K562 (cell line): ENCODE measurements around the gene SH3BP2. TPM values are rescaled to one million over a fixed set of nuclear protein-coding genes. Genes with fewer than 3 reads are reported as not detected.

Source experiments
- FOS ChIP-seq: IDR thresholded peaks from 3 replicates; pipeline ENCODE4 v1.6.1; 2011; ENCODE audit not compliant: insufficient read length; ENCODE audit errors: extremely low read depth
- KDM4B ChIP-seq, 2 experiments: fragments of 450-650 bp in 1 of 2; sonication (generic) in 1 of 2; IDR thresholded peaks; 2 replicates each; pipeline ENCODE4 v1.6.1; 2016 to 2017; ENCODE audit warnings: borderline replicate concordance in 2 of 2, antibody characterized with exemption in 1 of 2, low read depth in 1 of 2, mild to moderate bottlenecking in 1 of 2
- POLR2G ChIP-seq: fragments of 200-400 bp; formaldehyde crosslinking; IDR thresholded peaks from 2 replicates; pipeline ENCODE4 v1.6.1; 2017; ENCODE audit warnings: low read depth, mild to moderate bottlenecking, antibody characterized with exemption, low read length, moderate library complexity
- ZNF316 ChIP-seq: fragments of 450-650 bp; IDR thresholded peaks from 2 replicates; pipeline ENCODE4 v1.6.1; 2016
- polyA plus RNA-seq, 8 experiments: library from polyadenylated mRNA; depleted of rRNA in 4 of 8; stranded (reverse) in 5 of 8; unstranded in 3 of 8; fragments of >200 nt; fragmentation: Nextera tagmentation in 2 of 8; fragmentation: Illumina TruSeq in 1 of 8; extraction: Ambion mirVana in 2 of 8; extraction: Trizol in 1 of 8; gene quantifications; 2 replicates each; pipeline versions ENCODE4 v1.2.1 to v1.2.3, GENCODE V29; 2011 to 2014; ENCODE audit warnings: inconsistent platforms in 1 of 8, missing spikeins in 1 of 8
- total RNA-seq, 7 experiments: library from RNA; depleted of rRNA in 6 of 7; stranded (reverse); fragments of >200 nt in 6 of 7; fragmentation: Illumina TruSeq in 2 of 7; extraction: Trizol in 2 of 7; gene quantifications; 2 replicates each; pipeline versions ENCODE4 v1.2.1 to v1.2.3, GENCODE V29; 2011 to 2021; ENCODE audit warnings: low replicate concordance in 1 of 7
- TF ChIP-seq, protein P1 (sequence below): fragments of 200-800 bp; sonication (Bioruptor generic); IDR thresholded peaks from 2 replicates; pipeline ENCODE4 v1.6.1; 2016; ENCODE audit warnings: missing genetic modification characterization, missing compliant biosample characterization

Gene SH3BP2
- total and polyA plus RNA-seq, 9 of the 15 experiments (the other 6 are each of a cell fraction or from before 2014, with no cell fraction given): 0.34 to 16.0 (median 5.1) TPM

- peak; percentile 69 for TF ChIP-seq ZNF316
- TF ChIP-seq KDM4B (IDR thresholded peaks at IDR 0.05; ENCODE audit: borderline replicate concordance in 2 of 2, low read depth in 1 of 2): no peak
- peak; percentile 41; the same call in 1 of the 2 replicates for TF ChIP-seq POLR2G
- TF ChIP-seq, protein P1, sequence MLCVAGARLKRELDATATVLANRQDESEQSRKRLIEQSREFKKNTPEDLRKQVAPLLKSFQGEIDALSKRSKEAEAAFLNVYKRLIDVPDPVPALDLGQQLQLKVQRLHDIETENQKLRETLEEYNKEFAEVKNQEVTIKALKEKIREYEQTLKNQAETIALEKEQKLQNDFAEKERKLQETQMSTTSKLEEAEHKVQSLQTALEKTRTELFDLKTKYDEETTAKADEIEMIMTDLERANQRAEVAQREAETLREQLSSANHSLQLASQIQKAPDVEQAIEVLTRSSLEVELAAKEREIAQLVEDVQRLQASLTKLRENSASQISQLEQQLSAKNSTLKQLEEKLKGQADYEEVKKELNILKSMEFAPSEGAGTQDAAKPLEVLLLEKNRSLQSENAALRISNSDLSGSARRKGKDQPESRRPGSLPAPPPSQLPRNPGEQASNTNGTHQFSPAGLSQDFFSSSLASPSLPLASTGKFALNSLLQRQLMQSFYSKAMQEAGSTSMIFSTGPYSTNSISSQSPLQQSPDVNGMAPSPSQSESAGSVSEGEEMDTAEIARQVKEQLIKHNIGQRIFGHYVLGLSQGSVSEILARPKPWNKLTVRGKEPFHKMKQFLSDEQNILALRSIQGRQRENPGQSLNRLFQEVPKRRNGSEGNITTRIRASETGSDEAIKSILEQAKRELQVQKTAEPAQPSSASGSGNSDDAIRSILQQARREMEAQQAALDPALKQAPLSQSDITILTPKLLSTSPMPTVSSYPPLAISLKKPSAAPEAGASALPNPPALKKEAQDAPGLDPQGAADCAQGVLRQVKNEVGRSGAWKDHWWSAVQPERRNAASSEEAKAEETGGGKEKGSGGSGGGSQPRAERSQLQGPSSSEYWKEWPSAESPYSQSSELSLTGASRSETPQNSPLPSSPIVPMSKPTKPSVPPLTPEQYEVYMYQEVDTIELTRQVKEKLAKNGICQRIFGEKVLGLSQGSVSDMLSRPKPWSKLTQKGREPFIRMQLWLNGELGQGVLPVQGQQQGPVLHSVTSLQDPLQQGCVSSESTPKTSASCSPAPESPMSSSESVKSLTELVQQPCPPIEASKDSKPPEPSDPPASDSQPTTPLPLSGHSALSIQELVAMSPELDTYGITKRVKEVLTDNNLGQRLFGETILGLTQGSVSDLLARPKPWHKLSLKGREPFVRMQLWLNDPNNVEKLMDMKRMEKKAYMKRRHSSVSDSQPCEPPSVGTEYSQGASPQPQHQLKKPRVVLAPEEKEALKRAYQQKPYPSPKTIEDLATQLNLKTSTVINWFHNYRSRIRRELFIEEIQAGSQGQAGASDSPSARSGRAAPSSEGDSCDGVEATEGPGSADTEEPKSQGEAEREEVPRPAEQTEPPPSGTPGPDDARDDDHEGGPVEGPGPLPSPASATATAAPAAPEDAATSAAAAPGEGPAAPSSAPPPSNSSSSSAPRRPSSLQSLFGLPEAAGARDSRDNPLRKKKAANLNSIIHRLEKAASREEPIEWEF (CRISPR knock-in tag): no peak
- TF ChIP-seq FOS: no peak
Observed at GRCh38 chr4:2802618-2803531, 10.0 kb downstream of the SH3BP2 start (continued).
